GM03348 (cell line): ENCODE measurements around the gene GRIK4.

Experiments used
- DNase-seq: peaks from one replicate; pipeline ENCODE4 v3.0.0; 2012; ENCODE audit warnings: low spot score

The GRIK4 gene

DNA sequence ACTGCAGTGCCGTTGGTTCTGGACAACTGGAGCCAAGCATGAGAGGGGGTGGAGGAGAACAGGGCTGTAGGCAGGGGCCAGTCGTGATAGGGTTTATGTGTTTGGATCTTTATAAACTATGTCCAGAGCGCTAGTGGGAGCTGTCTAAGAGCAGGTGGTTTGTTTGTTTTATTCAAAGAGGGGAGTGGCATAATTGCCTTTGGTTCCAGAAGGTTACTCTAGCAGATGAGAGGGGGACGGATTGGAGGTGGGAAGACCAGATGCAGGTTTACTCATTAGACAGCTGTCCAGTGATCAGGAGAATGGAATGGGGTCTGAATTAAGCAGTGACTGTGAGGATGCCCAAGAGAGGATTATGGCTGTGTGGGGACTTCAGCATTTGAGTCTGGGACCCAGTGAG, 403.1 kb downstream of the GRIK4 start:
- no peak for DNase-seq

DNA sequence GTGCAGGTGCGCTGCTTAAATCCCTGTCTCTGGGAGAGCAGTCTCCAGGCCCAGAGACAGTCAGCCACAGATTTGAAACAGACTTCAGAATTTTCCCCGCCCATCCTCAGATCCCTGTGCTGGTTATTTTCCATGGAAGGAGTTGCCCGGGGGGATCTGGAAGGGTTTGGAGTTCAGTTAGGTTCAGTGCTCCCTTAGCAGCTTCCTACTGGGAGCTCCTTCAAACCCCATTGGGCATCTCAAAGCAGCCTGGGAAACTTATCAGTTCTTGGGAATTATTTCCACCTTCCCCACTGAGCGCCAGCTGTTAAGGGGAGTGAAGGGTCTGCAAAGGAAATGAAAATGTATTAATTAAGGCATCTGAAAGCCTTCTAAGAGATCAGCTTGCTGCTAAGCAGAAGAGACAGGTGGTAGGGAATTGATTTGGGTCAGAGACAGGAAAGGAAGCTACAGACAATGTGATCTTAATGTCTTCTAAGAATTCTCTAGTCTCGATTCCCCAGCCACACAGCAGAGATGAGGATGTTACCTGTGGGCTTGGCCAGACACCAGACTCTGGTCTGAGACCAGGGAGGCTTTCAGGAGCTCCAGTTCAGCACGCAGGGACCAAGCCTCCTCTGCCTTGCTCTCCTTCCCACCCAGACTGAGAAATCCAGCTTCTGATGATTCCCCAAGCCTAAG, 406.2 kb downstream of the GRIK4 start:
- DNase-seq = no peak

- no peak for DNase-seq
These were observed 406.7 kb downstream of the GRIK4 start for GRCh38 chr11:120918257-120918656.

DNA sequence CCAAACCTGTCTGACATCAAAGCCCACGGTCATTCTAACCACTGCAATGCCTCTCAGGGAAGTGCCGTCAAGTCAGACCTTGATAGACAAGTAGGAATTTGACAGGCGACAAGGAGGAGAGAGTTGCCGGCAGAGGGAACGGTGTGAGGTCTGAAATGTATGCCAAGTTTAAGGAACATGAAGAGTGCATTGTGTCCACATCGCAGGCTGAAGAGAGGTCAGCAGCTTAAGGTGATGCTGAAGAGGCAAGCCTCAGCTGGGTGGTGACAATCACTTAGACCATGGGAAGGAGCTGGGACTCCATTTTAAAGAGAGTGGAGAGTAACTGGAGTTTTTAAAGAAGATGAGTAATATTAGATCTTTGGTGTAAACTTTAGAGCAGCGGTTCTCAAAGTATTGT, 407.5 kb downstream of the GRIK4 start:
- no peak for DNase-seq

- DNase-seq = no peak
These were observed 408.0 kb downstream of the GRIK4 start for GRCh38 chr11:120919566-120919965.

- no peak for DNase-seq
These were observed 412.4 kb downstream of the GRIK4 start for GRCh38 chr11:120923866-120924508.

DNA sequence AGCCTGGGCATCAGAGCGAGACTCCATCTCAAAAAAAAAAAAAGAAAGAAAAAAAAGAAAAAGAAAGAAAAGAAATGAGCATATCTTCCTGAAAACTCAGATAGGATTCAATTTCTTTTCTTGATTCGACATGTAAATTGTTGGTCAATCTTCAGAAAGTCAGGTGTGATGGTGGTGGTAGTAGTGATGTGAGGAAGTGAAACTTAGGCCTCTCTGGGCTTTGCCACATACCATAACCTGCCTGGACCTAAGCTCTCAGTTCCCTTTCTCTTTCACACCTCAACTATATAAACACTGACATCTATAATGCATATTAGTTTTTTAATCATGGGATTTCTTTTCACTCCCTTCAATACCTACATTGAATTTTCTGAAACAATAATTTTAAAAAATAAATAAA, 414.4 kb downstream of the GRIK4 start:
- no peak for DNase-seq

GRCh38 chr11:120928627-120929026, 417.1 kb downstream of the GRIK4 start:
- no peak for DNase-seq

GRCh38 chr11:120929090-120929489, 417.5 kb downstream of the GRIK4 start:
- peak; percentile 52 for DNase-seq

- DNase-seq = peak; percentile 73
These were observed 418.2 kb downstream of the GRIK4 start for GRCh38 chr11:120929664-120930154.

DNA sequence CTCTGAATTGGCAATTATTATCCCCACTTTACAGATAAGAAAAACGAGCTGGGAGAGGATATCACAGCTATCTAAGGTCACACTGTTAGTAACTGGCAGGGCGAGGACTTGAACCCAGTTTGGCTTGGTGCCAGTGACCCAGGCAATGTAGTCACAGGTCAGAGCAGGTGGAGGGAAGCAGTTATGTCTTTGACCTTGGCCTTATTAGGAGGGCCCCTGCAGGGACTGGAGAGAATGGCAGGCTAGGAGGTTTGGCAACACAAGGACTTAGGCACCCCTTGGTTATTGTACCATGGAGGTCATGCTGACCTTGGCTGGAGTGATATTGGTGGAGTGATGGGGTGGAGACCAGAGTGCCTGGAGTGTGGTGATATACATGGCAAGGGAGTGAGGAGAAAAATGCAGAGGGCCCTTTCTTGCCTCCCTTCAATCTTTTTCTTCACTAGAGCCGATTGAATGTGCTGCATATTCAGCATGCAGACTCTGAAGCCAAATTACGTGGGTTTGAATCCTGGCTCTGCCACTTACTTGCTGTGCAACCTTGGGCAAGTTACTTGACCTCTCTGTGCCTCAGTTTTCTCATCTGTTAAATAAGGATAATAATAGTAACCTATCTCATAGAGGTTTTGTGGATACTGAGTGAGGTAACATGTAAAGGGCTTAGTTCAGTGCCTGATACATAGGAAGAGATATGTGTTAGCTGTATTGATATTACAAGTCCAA, 419.7 kb downstream of the GRIK4 start:
- no peak for DNase-seq

DNA sequence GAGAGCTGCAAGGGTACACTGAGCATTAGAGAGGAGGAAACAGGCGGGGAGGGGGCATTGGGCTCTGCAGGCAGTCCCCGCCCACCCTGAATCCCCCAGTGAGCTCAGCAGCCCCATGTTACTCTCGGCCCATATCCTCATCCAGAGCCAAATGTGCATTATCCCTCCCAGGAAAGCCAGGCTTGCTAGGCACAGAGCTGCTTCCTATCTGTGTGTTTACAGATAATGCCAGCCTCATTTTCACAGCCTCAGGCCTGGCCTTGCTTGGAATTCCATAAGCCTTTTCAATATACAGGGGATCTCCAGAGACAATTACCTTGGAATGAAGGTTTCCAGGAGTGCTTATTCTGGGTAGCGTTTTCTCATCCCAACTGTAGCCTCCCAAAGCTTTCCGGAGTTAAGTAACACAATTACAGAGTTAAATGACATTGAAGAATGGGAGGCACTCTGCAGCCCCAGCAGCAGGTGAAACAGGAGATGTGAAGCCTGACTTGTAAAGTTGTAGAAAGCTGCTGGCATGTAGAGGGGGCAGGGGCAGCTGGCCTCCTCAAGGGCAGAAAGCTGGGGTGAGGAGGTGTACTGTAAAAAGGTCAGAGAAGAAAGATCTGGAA, 420.9 kb downstream of the GRIK4 start:
- no peak for DNase-seq

GRCh38 chr11:120936356-120936755, 424.8 kb downstream of the GRIK4 start:
- DNase-seq = no peak

DNA sequence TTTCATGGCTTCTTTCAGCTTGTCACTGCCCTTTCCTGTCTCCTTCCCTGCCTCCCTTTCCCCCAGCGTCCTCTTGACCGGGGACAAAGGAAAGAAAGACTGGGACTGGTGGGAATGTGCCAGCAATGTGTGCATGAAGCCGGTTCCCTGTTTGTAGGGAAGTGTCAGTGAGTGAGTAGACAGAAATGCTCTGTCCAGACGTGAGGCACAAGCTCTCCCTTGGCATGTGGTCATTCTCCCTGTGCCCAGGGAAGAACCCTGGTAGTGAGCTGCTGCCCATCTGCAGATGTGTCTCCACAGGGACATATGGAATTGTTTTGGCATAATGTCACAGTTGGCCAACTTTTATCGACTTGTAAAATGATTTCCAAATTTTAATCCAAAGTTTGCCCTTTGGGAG, 426.0 kb downstream of the GRIK4 start:
- no peak for DNase-seq

GRCh38 chr11:120938260-120938659, 426.7 kb downstream of the GRIK4 start:
- no peak for DNase-seq

DNA sequence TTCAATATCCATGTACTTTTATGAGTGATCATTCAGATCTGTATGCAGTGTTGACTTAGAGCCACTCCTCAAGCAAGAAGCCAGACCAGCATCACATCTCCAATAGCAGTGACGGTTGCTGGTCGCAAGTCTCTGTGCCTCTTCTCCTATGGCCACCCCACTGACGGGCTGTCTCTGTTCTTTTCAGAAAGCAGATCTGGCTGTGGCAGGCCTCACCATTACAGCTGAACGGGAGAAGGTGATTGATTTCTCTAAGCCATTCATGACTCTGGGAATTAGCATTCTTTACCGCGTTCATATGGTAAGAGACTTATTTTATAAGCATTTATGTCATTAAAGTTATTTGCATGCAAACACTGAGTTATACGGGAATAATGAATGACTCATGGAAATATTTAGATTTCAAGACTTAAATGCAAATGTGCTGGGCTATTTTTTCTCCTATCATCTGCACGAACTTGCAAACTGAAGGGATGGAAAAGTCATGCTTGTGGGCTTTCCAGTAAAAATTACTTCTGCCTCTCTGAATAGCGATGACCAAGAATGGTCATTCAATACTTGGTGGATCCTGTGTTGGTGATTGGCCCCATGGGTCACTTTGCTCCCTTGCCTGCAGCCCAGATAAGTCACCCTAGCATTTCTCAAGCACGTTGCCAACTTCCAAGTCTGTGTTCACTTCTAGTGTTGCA, 428.8 kb downstream of the GRIK4 start:
- DNase-seq = no peak

- no peak for DNase-seq
These were observed 429.5 kb downstream of the GRIK4 start for GRCh38 chr11:120941000-120941399.

- DNase-seq = no peak
These were observed 431.2 kb downstream of the GRIK4 start for GRCh38 chr11:120942701-120943100.

DNA sequence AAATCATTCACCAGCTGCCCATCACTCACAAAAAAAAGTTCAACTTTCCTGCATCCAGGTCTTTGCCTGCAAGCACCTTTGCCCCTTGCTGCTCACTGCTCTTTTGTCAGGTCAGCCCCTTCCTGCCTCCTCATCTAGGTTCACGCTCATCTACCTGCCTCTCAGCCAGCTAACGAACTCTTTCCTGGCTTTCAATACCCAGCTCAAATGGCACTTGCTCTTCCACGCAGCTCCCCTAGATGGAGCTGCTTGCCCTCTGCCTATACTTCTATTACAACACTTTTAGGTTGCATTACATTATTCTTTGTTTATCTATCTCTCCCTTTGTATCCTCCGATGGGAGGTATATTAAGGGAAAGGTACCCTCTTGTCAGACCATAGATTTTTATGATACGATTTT, 433.5 kb downstream of the GRIK4 start:
- DNase-seq = no peak

- no peak for DNase-seq
These were observed 439.3 kb downstream of the GRIK4 start for GRCh38 chr11:120950880-120951279.

DNA sequence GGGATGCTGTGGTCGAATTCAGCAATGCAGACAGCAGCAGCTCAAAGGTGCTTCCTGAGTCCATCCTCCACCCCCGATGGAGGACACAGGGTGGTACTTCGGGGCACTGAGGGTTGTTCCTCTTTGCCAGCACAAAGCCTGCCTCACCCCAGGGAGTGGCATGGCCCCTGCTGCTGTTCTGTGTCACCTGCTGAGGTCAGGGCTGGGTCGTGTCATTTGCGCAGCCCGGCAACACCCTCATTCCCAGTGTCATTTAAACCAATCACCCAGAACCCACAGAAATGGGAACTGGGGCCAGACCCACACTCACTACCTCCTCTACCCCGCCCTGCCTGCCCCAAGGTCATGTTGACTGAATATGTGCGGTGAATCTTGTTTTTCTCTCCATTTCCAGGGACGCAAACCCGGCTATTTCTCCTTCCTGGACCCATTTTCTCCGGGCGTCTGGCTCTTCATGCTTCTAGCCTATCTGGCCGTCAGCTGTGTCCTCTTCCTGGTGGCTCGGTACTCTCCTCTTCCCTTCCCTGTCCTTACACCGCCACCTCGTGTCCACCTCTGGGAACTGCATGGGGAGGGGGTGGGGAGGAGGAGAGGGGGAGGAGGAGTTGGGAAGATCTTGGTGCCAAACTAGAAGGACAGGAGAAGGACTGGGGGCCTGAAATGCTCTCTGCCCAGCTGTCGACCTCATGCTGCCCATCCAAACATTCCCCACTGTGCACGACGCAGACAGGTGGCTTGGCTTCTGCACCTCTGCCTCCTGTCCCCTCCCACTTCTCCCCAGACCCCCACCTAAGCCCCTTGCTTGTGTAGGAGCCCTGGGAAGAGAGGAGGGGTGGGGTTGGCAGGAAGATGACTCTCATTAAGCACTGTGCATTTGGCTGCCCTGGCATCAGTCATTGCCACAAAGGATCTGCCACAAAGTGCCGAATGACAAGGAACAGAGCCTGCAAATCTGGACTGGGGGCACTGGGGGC, 441.2 kb downstream of the GRIK4 start:
- peak; percentile 92 for DNase-seq
